GM21717 (cell line): ENCODE data around the gene THUMPD1.
A peak's percentile ranks its signal among the peaks of the same experiment; 100 is the strongest.
"Not testable (repeated sequence)": the region's sequence is repeated elsewhere in the genome, so short reads cannot be mapped to it uniquely, and the experiment has no call there.

Experiments used
- ATAC-seq: cut with Tn5 transposase; IDR thresholded peaks from one replicate; pipeline ENCODE4 v1.9.1; 2021; ENCODE audit warnings: mild to moderate bottlenecking, moderate library complexity; ENCODE audit not compliant: unreplicated experiment

Gene THUMPD1

GRCh38 chr16:20750558-20750957 is 8.9 kb upstream of the THUMPD1 start:
- no peak for ATAC-seq

GRCh38 chr16:20749474-20749873 is 7.9 kb upstream of the THUMPD1 start:
- no peak for ATAC-seq

GRCh38 chr16:20747030-20747816 is 5.6 kb upstream of the THUMPD1 start:
- no peak for ATAC-seq

GRCh38 chr16:20746461-20746860 is 4.8 kb upstream of the THUMPD1 start:
- no peak for ATAC-seq

- no peak for ATAC-seq
These were observed 3.4 kb upstream of the THUMPD1 start for GRCh38 chr16:20744922-20745440.

GRCh38 chr16:20743591-20743990 is 2.0 kb upstream of the THUMPD1 start:
- no peak for ATAC-seq

- ATAC-seq, result peak; percentile 84
These were observed 607 bp downstream of the THUMPD1 start for GRCh38 chr16:20740901-20741521.

GRCh38 chr16:20740007-20740883 is 1.4 kb downstream of the THUMPD1 start:
- ATAC-seq, result no peak

GRCh38 chr16:20735490-20735889 is 6.1 kb downstream of the THUMPD1 start:
- no peak for ATAC-seq

GRCh38 chr16:20734782-20735181 is 6.8 kb downstream of the THUMPD1 start:
- no peak for ATAC-seq

- ATAC-seq, result no peak
These were observed 7.6 kb downstream of the THUMPD1 start for GRCh38 chr16:20734056-20734455.

GRCh38 chr16:20729141-20729540 is 12.5 kb downstream of the THUMPD1 start:
- ATAC-seq, result no peak

- ATAC-seq, result no peak
These were observed 14.4 kb downstream of the THUMPD1 start for GRCh38 chr16:20727181-20727580.

GRCh38 chr16:20726661-20727060 is 15.0 kb downstream of the THUMPD1 start:
- ATAC-seq, result no peak

GRCh38 chr16:20720251-20720650 is 21.4 kb downstream of the THUMPD1 start:
- ATAC-seq, result no peak

- ATAC-seq, result not testable (repeated sequence)
These were observed 23.9 kb downstream of the THUMPD1 start for GRCh38 chr16:20717718-20718117.

- no peak for ATAC-seq
These were observed 30.2 kb downstream of the THUMPD1 start for GRCh38 chr16:20711277-20711911.

- ATAC-seq, result not testable (repeated sequence)
These were observed 33.5 kb downstream of the THUMPD1 start for GRCh38 chr16:20708129-20708528.

GRCh38 chr16:20707461-20707860 is 34.2 kb downstream of the THUMPD1 start:
- ATAC-seq, result no peak

GRCh38 chr16:20705972-20706371 is 35.6 kb downstream of the THUMPD1 start:
- ATAC-seq, result not testable (repeated sequence)

GRCh38 chr16:20704281-20704680 is 37.3 kb downstream of the THUMPD1 start:
- no peak for ATAC-seq
